DMS114 treated with DMSO at 0.1 percent for 48 hours (cell line): Measurements from ENCODE around the gene PRORP.
A peak's percentile ranks its signal among the peaks of the same experiment; 100 is the strongest.
"Not testable (repeated sequence)": the region's sequence is repeated elsewhere in the genome, so short reads cannot be mapped to it uniquely, and the experiment has no call there.

Experiments used
- DNase-seq: peaks from one replicate; lab custom pipeline; 2025; ENCODE audit not compliant: unreplicated experiment; lab: John Stamatoyannopoulos, UW

PRORP gene

GRCh38 chr14:35134329-35135123, 12.2 kb downstream of the PRORP start:
- DNase-seq, result no peak

GRCh38 chr14:35138585-35138984, 16.2 kb downstream of the PRORP start:
- DNase-seq, result no peak

- peak; percentile 7 for DNase-seq
These were observed 18.6 kb downstream of the PRORP start for GRCh38 chr14:35140718-35141581.

GRCh38 chr14:35144029-35144428, 21.7 kb downstream of the PRORP start:
- no peak for DNase-seq

- no peak for DNase-seq
These were observed 24.4 kb downstream of the PRORP start for GRCh38 chr14:35146711-35147149.

- no peak for DNase-seq
These were observed 24.8 kb downstream of the PRORP start for GRCh38 chr14:35147186-35147585.

GRCh38 chr14:35147711-35148110, 25.4 kb downstream of the PRORP start:
- no peak for DNase-seq

GRCh38 chr14:35149239-35149638, 26.9 kb downstream of the PRORP start:
- DNase-seq, result no peak

GRCh38 chr14:35152531-35152930, 30.2 kb downstream of the PRORP start:
- DNase-seq, result not testable (repeated sequence)

- no peak for DNase-seq
These were observed 31.7 kb downstream of the PRORP start for GRCh38 chr14:35154016-35154415.

GRCh38 chr14:35155962-35156361, 33.6 kb downstream of the PRORP start:
- no peak for DNase-seq

- no peak for DNase-seq
These were observed 36.1 kb downstream of the PRORP start for GRCh38 chr14:35158491-35158890.

- no peak for DNase-seq
These were observed 36.8 kb downstream of the PRORP start for GRCh38 chr14:35158951-35159653.

- DNase-seq, result no peak
These were observed 37.5 kb downstream of the PRORP start for GRCh38 chr14:35159742-35160409.

GRCh38 chr14:35161231-35161630, 38.9 kb downstream of the PRORP start:
- DNase-seq, result no peak

- no peak for DNase-seq
These were observed 41.0 kb downstream of the PRORP start for GRCh38 chr14:35163384-35163783.

- no peak for DNase-seq
These were observed 42.5 kb downstream of the PRORP start for GRCh38 chr14:35164849-35165248.

GRCh38 chr14:35167496-35167895, 45.1 kb downstream of the PRORP start:
- no peak for DNase-seq
